Activated B cell treated with CpG ODN at 0.5 μM for 24 hours (primary cell): ENCODE results near the gene PAGE1. TPM values are rescaled to one million over a fixed set of nuclear protein-coding genes. Genes with fewer than 3 reads are reported as not detected.

ENCODE experiments used
- ATAC-seq: fragments of 200-7000 bp; cut with Tn5 transposase; one replicate; pipeline ENCODE4 v1.10.0; 2021; ENCODE audit warnings: low read depth, mild to moderate bottlenecking, moderate library complexity
- CTCF ChIA-PET: fragments of 350-600 bp; sonication (Branson Sonifier 250); formaldehyde crosslinking; loops from one replicate; lab custom pipeline; 2021; ENCODE audit warnings: antibody characterized with exemption; lab: Charles Lee
- POLR2A ChIA-PET: fragments of 350-600 bp; sonication (Branson Sonifier 250); formaldehyde crosslinking; loops from one replicate; lab custom pipeline; 2021; ENCODE audit warnings: antibody characterized with exemption; lab: Charles Lee
- DNase-seq: peaks from one replicate; pipeline ENCODE4 v3.0.0; 2022
- H3K27ac Mint-ChIP-seq: one replicate; pipeline ENCODE4 v1.8.0; 2020; ENCODE audit warnings: mixed read lengths
- H3K27me3 Mint-ChIP-seq: one replicate; pipeline ENCODE4 v1.8.0; 2021; ENCODE audit warnings: mixed read lengths
- H3K36me3 Mint-ChIP-seq: one replicate; pipeline ENCODE4 v1.8.0; 2021; ENCODE audit warnings: low read depth, mixed read lengths
- H3K4me1 Mint-ChIP-seq: one replicate; pipeline ENCODE4 v1.8.0; 2021; ENCODE audit warnings: mixed read lengths
- H3K4me3 Mint-ChIP-seq: one replicate; pipeline ENCODE4 v1.8.0; 2020; ENCODE audit warnings: mild to moderate bottlenecking, mixed read lengths
- H3K9me3 Mint-ChIP-seq: one replicate; pipeline ENCODE4 v1.8.0; 2020; ENCODE audit warnings: mixed read lengths
- CTCF ChIP-seq: fragments of 200-600 bp; IDR thresholded peaks from one replicate; pipeline ENCODE4 v1.8.0; 2022; ENCODE audit warnings: antibody characterized with exemption, mild to moderate bottlenecking
- intact Hi-C: fragments of 100-400 bp; cut with micrococcal nuclease; formaldehyde crosslinking; loops from one replicate; pipeline ENCODE4 v1.15.1; 2024
- total RNA-seq: library from RNA; stranded (reverse); gene quantifications from 2 replicates; pipeline ENCODE4 v1.2.3, GENCODE V29; 2022

PAGE1 gene
- total RNA-seq, 1 donor from 2014 or later: not detected

GRCh38 chrX:49701933-49702332, 6.1 kb upstream of the PAGE1 start:
- peaks cover 3% of the 10 kb centered on the region for H3K27me3 Mint-ChIP-seq
- ATAC-seq (no peak), DNase-seq (no peak)
- no peaks in the 10 kb centered on the region for H3K36me3 Mint-ChIP-seq
- no peak for TF ChIP-seq CTCF
- POLR2A ChIA-PET: no interaction called here
- H3K27ac Mint-ChIP-seq: no peak overlapping the region
- intact Hi-C loops: no loop called here
- no peak overlapping the region for H3K4me3 Mint-ChIP-seq
- CTCF ChIA-PET: no interaction called here
- no peaks in the 10 kb centered on the region for H3K4me1 Mint-ChIP-seq
- H3K9me3 Mint-ChIP-seq: no peaks in the 10 kb centered on the region

- DNase-seq: no peak
- Mint-ChIP-seq H3K27me3 (no peaks in the 10 kb centered on the region), H3K4me1 (no peaks in the 10 kb centered on the region), H3K27ac (no peak overlapping the region), H3K36me3 (no peaks in the 10 kb centered on the region), H3K9me3 (no peaks in the 10 kb centered on the region), H3K4me3 (no peak overlapping the region)
- ATAC-seq: no peak
- ChIA-PET CTCF (no interaction called here), POLR2A (no interaction called here)
- intact Hi-C loops: no loop called here
- TF ChIP-seq CTCF: no peak
These were observed 5.5 kb upstream of the PAGE1 start for GRCh38 chrX:49701323-49701722.

- H3K4me3 Mint-ChIP-seq: no peak overlapping the region
- TF ChIP-seq CTCF: no peak
- H3K27ac Mint-ChIP-seq: no peak overlapping the region
- no peaks in the 10 kb centered on the region for H3K9me3 Mint-ChIP-seq
- intact Hi-C loops: no loop called here
- CTCF ChIA-PET: no interaction called here
- POLR2A ChIA-PET: no interaction called here
- H3K27me3 Mint-ChIP-seq: peaks cover 8% of the 10 kb centered on the region
- no peaks in the 10 kb centered on the region for H3K4me1 Mint-ChIP-seq
- DNase-seq (no peak), ATAC-seq (no peak)
- H3K36me3 Mint-ChIP-seq: no peaks in the 10 kb centered on the region
These were observed 20.6 kb downstream of the PAGE1 start for GRCh38 chrX:49675075-49675719.

DNA sequence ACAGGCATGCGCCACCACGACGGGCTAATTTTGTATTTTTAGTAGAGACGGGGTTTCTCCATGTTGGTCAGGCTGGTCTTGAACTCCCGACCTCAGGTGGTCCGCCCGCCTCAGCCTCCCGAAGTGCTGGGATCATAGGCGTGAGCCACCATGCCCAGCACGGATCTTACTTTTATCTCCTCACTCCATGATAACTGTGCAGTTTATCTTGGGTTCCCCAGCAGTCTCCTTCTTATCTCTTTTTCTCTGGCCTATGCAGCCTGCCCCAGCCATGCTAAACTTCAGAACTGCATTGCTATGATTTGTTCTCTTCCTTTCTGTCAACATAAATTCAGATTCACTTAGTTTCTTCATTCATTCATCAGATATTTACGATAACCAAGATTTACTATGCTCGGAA, 22.4 kb downstream of the PAGE1 start:
- intact Hi-C loops: no loop called here
- H3K36me3 Mint-ChIP-seq: no peaks in the 10 kb centered on the region

DNA sequence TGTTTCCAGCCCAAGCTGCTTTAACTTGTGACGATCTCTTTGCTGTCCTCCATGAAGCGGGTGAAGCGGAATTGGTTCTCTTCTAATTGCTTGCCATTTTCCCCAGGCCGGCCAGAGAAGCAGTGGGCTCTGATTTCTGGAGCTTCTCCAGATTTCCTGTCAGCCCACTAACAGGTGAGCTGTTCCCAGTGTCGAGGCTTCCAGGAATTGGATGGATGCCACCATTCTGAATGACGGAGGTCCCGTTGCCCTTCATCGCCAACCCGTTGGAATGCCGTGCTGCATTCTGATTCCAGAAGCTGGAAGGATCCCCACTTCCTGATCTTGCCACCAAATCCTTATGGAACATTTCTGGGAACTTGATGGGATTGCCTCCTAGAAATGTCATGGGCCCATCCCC, 31.0 kb downstream of the PAGE1 start:
- no peak for TF ChIP-seq CTCF
- POLR2A ChIA-PET: no interaction called here
- CTCF ChIA-PET: no interaction called here
- H3K4me1 Mint-ChIP-seq: no peaks in the 10 kb centered on the region
- H3K4me3 Mint-ChIP-seq: no peak overlapping the region
- no peaks in the 10 kb centered on the region for H3K36me3 Mint-ChIP-seq
- ATAC-seq (no peak), DNase-seq (no peak)
- H3K27ac Mint-ChIP-seq: no peak overlapping the region
- intact Hi-C loops: no loop called here
- H3K27me3 Mint-ChIP-seq: no peaks in the 10 kb centered on the region
- H3K9me3 Mint-ChIP-seq: no peaks in the 10 kb centered on the region

More for the DNA sequence above, 22.4 kb downstream of the PAGE1 start:
- CTCF ChIA-PET: no interaction called here
- Mint-ChIP-seq H3K27me3 (peaks cover 8% of the 10 kb centered on the region), H3K4me3 (no peak overlapping the region), H3K27ac (no peak overlapping the region), H3K4me1 (no peaks in the 10 kb centered on the region), H3K9me3 (no peaks in the 10 kb centered on the region)
- TF ChIP-seq CTCF: no peak
- ATAC-seq (no peak), DNase-seq (no peak)
- POLR2A ChIA-PET: no interaction called here
